ENCODE measurements around the gene NEDD9. TPM values are rescaled to one million over a fixed set of nuclear protein-coding genes. Genes with fewer than 3 reads are reported as not detected.

The NEDD9 gene
- total RNA-seq, 1 experiment from 2014 or later, result 11.5 TPM

DNA sequence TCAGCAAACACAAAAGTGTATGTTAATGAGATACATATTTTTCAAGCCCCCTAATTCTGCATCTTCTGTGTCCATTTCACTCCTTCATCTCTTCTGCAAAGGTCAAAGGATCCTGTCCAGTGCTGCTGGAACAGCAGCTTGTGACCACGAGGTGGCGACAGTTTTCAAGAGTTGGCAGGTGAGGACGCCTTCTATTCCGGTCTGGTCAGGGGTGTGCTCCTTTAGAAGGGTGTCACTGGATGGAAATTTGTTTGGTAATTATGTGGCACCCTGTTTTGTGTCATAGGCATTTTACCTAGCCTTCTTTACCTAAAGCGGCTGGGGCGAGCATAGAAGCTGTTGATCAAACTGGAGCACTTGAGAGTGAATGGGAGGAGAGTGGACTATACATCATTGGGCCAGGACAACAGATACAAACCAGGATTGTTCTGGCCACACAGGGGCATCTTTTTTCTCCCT is 88.0 kb downstream of the NEDD9 start:
- DNase-seq (ENCODE audit: low read depth), result peak; percentile 72

DNA sequence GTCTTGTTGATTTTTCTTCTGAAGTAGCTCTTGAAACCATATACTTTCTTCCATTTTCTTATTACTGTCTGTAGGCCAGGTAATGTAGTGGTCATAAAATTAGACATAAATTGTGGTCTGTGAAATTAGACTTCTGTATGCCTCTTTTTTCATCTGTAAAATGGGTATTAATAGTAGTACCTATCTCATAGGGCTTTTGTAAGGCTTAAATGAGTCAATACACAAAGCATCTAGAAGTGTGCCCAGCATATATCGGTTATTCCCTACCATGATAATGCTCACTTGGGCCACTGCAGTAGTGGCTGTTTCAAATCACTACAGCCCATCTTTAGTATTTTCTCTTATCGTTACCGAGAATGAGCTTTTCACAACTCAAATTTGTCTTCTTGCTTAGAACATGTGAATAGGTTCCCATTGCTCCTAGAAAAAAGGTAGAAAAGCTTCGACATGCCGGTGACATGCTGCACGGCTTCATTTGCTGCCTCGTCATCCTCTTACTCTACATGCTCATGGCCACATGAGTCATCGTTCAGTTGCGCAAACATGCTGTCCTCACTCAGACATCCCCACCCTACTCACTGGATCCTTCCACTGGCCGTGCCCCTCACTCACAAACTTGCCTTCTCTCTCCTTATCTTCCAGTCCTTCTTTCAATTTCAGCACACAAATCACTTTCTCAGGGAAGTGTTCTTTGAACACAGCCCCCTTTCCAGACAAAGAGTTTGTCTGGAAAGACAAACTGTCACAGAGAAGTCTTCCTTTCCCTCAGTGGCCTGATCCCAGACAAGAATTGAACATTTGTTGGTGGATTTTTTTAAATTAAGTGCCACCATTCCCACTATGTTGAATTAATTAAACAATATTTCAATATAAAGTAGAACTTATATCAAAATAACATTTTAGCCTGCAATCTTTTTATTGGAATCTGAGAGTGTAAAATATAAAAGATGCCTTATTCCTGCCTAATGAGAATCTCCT is 88.8 kb downstream of the NEDD9 start:
- DNase-seq (ENCODE audit: low read depth), result peak; percentile 90

DNA sequence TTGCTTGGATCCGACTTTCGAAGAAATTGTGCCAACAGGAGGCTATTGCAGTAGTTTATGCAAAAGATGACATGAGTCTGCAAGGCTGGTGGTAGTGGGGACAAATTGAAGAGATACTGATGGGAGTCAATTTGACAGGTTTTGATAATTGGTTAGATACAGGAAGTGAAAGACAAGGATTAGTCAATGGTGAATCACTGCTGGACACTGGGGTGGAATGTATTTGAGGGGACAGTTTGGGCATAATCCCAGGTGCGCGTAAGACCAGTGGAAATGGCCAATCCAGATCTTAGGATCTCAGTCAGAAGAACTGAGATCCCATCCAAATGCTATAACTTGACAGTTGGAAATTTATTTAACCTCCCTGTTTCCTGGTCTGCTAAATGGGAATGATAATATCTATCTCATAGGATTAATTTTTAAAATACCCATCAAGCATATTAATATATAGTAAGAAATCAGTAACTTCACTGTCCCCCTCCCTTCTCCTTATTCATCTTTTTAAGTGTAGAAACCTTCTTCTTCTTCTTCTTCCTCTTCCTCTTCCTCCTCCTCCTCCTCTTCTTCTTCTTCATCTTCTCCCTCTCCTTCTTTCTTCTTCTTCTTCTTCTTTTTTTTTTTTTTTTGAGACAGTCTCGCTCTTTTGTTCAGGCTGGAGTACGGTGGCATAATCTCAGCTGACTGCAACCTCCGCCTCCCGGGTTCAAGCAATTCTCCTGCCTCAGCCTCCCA is 90.0 kb downstream of the NEDD9 start:
- peak; percentile 38 for DNase-seq (ENCODE audit: low read depth)

DNA sequence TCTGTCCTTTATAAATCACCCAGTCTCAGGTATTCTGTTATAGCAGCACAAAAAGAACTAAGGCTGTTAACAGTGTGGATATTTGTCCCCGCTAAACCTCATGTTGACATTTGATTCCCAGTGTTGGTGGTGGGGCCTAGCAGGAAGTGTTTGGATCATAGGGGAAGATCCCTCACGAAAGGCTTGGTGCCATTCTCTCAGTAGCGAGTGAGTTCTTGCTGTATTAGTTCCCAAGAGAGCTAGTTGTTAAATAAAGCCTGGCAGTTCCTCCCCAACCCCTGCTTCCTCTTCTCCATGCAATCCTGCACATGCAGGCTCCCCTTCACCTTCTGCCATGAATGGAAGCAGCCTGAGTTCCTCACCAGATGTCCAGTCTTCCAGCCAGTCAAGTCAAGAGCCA is 91.2 kb downstream of the NEDD9 start:
- DNase-seq (ENCODE audit: low read depth), result no peak

DNA sequence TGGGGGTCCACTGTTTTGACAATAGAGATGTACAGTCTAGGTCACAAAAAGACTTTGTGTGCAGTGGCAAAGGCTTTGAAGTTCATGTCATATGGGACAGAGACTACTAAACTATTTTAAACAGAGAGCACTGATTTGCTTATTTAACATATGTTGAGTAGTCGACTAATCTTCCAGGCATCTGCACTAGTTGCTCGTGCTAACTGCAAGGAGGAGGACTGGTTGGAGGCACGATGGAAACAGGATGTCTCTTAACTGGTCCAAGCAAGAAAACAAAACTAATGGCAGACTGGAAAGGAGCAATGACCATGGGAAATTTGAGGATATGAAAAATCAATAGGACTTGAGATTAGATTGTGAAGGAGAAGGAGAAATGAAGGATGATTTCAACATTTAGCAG is 92.4 kb downstream of the NEDD9 start:
- DNase-seq (ENCODE audit: low read depth), result peak; percentile 19

DNA sequence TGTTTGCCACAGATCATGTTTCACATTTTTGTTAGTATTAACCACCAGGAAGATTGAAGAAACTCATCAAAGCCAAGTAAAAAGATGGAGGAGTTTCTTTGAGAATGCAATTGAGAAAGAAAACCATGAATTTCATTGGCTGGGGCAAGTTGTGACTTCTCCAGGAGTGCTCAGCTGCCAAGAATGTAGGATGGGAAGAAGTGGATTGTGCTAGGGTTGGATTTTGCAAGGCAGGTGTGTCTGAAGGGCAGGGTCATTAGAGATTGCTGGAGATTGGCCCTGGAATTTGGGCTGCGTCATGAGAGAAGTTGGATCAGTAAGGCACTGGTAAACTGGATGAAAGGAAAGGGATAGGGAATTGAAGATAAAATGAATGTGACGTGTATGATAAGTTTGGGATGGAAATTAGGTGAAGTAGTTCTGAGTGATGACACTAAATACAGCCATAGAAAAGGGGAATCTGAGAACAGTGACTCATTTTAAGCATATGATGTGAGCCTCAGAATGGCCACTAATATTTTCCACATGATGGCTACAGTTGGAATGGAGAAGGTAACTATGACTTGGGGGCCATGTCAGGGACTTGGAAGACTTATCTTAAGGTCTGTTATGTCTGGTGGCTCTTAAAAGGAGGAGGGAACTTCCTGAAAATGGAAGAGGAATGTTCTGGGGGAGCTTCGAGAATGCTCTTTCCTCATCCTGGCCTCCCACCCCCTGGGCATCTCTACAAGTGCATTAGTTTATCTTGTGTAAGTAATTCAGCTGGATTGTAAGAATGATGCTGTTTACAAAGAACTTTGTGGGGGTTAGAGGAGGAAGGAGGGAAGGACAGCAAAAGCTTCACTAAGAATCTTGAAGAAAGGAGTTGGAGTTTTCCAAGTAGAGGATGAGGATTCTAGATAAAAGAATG is 93.2 kb downstream of the NEDD9 start:
- DNase-seq (ENCODE audit: low read depth), result peak; percentile 49

DNA sequence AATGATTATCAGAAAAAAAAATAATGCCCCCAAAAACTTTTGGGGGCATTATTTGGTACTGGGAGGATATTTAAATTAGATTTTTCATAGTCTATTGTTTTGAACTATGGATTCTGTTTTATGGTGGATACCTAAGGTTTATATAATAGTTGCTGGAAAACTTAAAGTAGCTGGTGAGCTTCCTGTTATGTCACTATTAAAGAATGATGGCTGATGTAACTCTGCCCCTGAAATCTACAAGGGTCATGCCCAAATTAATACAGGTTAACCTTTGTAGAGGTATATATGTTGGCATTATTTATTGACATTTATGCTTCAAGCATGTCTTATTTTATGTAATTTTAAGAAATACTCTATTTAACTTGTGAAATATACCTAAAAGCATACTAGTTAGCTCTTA is 95.7 kb downstream of the NEDD9 start:
- DNase-seq (ENCODE audit: low read depth), result no peak

Other genes starting within 250 kb of the NEDD9 start
- gene ELOVL2, start 188.4 kb downstream of the NEDD9 start, total RNA-seq (2014; rRNA removed; shearing (Covaris generic)), result 0.59 and 1.2 TPM in 2 replicates
- gene SMIM13, start 138.8 kb downstream of the NEDD9 start, total RNA-seq (2014; rRNA removed; shearing (Covaris generic)), result 13.1 and 16.6 TPM in 2 replicates
- not detected in 2 replicates for gene ERVFRD-1, start 120.9 kb downstream of the NEDD9 start, total RNA-seq (2014; rRNA removed; shearing (Covaris generic))

Measured in RPMI7951 (cell line).